GM12865 (cell line): ENCODE measurements around the gene DCLK2.

Experiments used
- DNase-seq: peaks from one replicate; pipeline ENCODE4 v3.0.0; 2010; ENCODE audit warnings: low read depth
- H3K4me3 ChIP-seq: 2 replicates; pipeline ENCODE4 v1.5.1; 2011; ENCODE audit warnings: mild to moderate bottlenecking, low read depth, low read length, control low read depth
- CTCF ChIP-seq: IDR thresholded peaks from 2 replicates; pipeline ENCODE4 v1.5.1; 2011; ENCODE audit warnings: low read length, control low read depth, low read depth, inconsistent platforms; ENCODE audit not compliant: insufficient read depth; ENCODE audit errors: missing control alignments

DCLK2 gene

DNA sequence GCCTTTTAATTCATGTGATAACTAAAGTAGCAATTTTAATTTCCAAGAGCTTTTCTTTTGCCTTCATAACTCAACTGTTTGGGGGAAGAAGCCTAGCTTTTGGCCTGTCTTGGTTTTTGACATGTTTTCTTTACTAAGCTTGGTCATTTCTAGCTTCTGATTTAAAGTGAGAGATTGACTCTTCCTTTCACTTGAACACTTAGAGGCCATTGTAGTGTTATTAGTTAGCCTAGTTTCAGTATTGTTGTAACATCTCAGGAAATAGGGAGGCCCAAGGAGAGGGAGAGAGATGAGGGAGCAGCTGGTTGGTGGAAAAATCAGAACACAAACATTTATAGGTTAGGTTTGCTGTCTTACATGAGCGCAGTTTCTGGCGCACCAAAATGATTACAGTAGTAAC, 44.8 kb downstream of the DCLK2 start:
- TF ChIP-seq CTCF: no peak
- DNase-seq: peak; percentile 19
- no peak overlapping the region for H3K4me3 ChIP-seq

DNA sequence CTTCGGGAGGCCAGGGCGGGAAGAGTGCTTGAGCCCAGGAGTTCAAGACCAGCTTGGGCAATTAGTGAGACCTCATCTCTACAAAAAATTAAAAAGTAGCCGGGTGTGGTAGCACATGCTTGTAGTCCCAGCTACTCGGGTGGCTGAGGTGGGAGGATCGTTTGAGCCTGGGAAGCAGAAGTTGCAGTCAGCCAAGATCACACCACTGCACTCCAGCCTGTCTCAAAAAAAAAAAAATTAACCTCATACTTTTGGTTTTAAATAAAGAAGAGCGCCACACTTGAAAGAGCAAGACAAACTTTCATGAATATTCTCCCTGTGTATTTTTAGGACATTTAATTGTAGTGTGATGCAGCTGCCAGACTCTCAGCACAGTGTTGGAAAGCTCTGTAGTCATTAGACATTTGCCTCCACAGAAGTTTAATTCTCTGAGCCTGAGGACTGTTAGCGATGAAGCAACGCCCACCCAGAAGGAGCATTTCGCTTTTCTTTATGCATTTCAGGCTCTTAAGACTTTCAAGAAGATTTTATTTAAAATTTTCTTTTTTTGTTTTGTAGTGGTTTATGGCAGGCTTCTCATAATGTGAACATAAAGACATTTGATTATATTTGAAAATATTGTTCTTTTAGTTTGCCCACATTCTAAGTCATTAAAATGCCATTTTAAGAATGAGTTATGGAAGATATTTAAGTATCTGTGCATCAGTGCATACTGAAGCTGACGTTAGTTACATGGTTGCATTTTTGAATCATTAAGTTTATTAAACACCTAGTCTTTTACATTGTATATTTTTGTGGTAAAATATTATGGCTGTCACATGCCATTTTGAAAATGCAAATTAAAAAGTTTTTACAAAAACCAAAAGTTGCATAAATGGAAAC, 45.8 kb downstream of the DCLK2 start:
- no peak for TF ChIP-seq CTCF
- no peak overlapping the region for H3K4me3 ChIP-seq
- peak; percentile 8 for DNase-seq

DNA sequence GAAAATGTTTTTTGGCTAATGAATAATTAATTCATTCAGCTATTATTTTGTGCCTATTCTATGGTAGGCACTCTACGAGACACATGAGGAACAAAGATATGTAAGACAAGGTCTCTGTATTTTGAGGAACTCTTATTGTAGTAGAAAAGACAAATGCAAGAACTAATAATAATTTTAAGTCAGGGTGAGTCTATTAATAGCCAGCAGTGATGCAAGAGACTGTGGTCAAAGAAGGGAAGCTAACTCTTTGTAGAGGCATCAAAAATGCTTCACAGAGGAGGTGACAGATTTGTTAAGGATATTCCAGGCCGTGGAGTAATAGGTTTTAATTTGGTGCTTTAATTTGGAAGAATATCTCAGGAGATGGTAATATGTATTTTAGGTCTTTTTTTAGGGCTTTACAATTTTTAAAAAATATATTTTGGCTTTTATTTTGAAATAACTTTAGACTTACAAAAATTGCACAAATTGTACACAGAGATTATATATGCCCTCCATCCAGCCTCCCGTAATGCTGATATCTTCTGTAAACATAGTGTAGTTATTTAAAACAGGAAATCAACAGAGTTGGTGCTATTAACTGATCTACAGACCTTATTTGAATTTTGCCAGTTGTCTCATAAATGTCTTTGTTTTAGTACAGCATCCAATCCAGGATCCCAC, 48.1 kb downstream of the DCLK2 start:
- DNase-seq: peak; percentile 7
- no peak overlapping the region for H3K4me3 ChIP-seq
- no peak for TF ChIP-seq CTCF

GRCh38 chr4:150126864-150127203, 48.6 kb downstream of the DCLK2 start:
- H3K4me3 ChIP-seq: no peak overlapping the region
- DNase-seq: peak; percentile 42

GRCh38 chr4:150127757-150128156, 49.5 kb downstream of the DCLK2 start:
- no peak for TF ChIP-seq CTCF
- DNase-seq: no peak
- H3K4me3 ChIP-seq: no peak overlapping the region

More at GRCh38 chr4:150126864-150127203, 48.6 kb downstream of the DCLK2 start:
- no peak for TF ChIP-seq CTCF

GRCh38 chr4:150130933-150131332, 52.7 kb downstream of the DCLK2 start:
- no peak overlapping the region for H3K4me3 ChIP-seq
- no peak for TF ChIP-seq CTCF
- DNase-seq: no peak
